ENCODE data around the gene DLK1.

The DLK1 gene

DNA sequence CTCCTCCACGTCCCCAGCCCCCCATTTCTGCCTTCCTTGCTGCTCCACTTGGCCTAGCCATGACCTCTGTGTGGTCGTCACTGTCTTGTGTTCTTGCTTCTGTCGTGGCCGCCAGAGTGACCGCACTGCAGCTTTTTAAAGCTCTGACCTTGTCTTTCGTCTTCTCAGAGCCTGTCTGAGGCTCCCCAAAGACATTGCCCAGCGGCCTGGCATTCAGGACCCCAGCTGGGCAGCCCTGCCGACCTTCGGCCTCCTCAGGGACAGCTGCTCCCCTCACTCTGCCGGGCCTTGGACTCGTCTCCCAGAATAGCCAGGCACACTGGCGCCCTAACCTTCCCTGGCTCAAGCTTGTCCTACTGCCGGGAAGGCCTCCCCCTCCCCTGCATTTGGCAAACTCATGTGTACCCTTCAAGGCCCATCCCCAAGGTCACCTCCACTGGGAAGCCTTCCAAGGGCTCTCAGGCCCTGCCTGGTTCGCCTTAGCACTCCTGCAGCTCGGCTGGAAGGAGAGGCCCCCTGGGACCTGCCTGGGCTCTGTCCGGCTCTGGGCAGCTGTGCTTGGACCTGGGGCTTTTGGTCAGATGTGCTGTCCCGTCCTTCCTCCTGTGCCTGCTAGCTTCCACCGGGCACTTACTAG, 15.7 kb upstream of the DLK1 start:
- intact Hi-C loops (cut with DNase I) = no loop called here
- no peak for DNase-seq

- DNase-seq = no peak
- intact Hi-C loops (cut with DNase I) = no loop called here
Measured at GRCh38 chr14:100711493-100711892, 15.2 kb upstream of the DLK1 start.

DNA sequence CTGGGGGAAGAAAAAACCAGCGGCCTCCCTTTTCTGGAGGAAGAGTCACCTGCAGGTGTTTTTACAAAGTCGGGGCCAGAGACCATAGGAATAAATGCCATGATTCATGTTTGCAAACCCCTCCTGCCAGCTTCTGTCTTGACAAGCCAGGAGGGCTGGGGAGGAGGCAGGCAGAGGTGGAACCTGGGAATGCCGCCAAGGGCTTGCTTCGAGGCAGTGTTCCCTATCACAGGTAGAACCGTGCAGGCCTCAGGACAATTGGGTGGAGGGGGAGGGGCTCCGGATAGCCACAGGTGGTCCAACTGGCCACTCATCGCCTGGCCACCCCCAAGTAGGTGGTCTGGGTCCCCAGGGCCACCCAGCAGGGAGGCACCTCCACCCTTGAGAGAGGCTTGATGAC, 14.2 kb upstream of the DLK1 start:
- intact Hi-C loops (cut with DNase I) = no loop called here
- DNase-seq = no peak

DNA sequence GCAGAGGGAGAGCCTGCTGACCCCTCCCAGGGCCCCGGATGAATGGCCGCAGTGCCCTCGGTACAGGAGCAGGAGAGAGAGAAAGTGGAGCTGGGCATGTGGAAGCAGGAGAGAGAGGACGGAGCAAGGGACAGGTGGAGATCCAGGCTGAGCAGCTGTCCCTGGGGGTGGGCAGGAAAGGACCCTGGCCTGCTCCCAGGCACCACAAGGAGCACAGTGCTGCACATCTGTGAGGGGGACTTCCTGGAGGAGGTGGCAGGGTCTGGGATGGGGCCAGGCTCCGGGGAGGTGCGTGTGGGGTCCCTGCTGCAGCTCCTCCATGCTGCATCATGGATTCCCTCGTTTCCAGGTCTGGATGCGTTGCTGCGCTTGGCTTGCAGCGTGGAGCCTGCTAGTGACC, 13.0 kb upstream of the DLK1 start:
- DNase-seq = no peak
- intact Hi-C loops (cut with DNase I) = no loop called here

DNA sequence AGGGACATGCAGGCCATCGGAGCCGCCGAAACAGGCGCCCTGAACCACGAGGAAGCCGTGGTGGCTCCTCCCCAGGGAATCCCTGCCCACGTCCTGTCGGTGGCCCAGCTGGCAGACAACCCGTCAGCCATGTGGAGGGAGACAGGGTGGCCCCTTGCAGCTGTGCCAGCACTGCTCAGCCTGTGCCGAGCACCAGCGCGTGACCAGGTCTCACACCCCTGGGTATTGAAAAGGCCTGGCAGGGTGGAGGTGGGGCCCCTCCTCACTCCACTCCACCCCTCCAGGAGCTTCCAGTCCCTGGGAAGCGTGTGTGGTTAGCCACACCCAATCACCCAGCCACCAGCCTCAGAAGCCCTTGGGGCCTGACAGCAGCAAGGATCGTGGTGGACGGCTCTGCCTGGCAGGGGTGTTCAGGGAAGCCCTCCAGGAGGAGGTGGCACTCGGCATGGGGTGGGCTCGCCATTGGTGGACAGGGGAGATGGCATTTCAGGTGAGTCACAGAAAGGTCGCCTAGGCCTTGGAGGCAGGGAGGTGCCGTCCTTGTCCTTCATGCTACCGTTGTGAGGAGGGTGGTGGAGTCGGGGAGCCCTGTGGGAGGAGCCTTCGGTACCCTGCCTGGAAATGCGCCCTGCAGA, 12.3 kb upstream of the DLK1 start:
- intact Hi-C loops (cut with DNase I) = no loop called here
- no peak for DNase-seq

- DNase-seq = no peak
- intact Hi-C loops (cut with DNase I) = no loop called here
Measured at GRCh38 chr14:100715332-100715731, 11.4 kb upstream of the DLK1 start.

- no peak for DNase-seq
- intact Hi-C loops (cut with DNase I) = no loop called here
Measured at GRCh38 chr14:100715803-100716202, 10.9 kb upstream of the DLK1 start.

DNA sequence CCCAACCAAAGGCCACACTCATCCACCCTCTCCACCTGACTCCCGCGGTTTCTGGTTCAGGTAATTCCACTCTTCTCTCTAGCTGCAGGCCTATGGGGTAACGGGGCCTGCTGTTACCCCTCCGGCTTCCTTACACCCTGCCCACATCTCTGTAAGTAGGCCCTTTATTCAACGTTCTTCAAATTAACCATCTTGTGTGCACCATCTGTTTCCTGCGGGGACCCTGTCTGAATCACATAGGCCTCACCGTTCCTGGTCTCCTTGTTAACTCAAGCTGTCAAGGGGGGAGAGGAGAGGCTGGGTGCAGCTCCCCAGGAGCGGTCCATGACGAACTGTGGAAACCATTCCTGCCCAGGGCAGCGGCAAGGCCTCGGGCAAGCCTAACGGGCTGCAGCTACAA, 9.3 kb upstream of the DLK1 start:
- intact Hi-C loops (cut with DNase I) = no loop called here
- DNase-seq = no peak

DNA sequence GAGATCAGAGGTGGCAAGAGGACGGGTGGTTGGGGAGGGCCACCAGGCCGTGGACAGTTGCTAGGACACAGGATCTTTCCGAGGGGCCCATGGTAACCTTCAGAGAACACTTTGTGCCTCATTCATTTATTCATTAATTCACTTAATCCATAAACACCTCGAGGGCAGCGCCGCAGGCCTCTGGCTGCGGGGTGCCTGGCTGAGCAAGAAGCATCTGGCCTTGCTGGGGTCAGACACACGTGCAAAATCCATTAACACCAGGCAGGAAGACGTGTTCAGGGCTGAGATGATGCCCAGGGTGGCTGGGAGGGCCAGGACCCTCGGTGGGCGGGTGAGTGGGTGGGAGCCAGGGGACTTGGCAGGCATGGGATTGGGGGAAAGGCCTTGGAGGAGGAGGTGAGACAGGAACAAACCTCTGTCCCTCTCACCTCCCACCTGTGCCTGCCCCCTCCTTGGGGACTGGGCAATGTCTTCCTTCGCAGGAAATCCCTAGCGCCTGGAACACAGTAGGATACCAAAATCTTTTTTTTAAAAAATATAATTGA, 6.6 kb upstream of the DLK1 start:
- intact Hi-C loops (cut with DNase I) = no loop called here
- DNase-seq = no peak

- intact Hi-C loops (cut with DNase I) = no loop called here
- DNase-seq = no peak
Measured at GRCh38 chr14:100721568-100721967, 5.1 kb upstream of the DLK1 start.

GRCh38 chr14:100722367-100722766, 4.3 kb upstream of the DLK1 start:
- no peak for DNase-seq
- intact Hi-C loops (cut with DNase I) = no loop called here

- intact Hi-C loops (cut with DNase I) = no loop called here
- DNase-seq = no peak
Measured at GRCh38 chr14:100723135-100723829, 3.4 kb upstream of the DLK1 start.

- no peak for DNase-seq
- intact Hi-C loops (cut with DNase I) = no loop called here
Measured at GRCh38 chr14:100723830-100724437, 2.8 kb upstream of the DLK1 start.

DNA sequence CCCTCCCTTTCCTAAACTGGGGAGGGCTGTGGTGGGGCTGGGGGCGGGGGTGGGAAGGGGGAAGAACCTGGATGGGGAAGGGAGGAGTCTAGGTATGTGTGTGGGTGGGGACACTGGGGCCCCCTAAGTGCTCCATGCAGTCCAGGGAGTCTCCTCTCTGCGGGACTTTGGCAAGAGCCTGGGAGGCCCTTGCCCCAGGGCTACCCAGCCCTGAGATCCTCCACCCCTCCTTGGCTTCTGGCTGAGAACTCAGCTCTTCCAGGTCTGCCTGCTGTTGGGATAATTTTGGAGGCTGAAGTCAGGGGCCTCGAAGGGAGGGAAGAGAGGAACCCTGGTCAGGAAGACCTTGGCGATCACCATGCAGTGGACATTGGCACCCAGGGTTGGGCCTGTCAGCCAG, 2.2 kb upstream of the DLK1 start:
- intact Hi-C loops (cut with DNase I) = no loop called here
- no peak for DNase-seq

DNA sequence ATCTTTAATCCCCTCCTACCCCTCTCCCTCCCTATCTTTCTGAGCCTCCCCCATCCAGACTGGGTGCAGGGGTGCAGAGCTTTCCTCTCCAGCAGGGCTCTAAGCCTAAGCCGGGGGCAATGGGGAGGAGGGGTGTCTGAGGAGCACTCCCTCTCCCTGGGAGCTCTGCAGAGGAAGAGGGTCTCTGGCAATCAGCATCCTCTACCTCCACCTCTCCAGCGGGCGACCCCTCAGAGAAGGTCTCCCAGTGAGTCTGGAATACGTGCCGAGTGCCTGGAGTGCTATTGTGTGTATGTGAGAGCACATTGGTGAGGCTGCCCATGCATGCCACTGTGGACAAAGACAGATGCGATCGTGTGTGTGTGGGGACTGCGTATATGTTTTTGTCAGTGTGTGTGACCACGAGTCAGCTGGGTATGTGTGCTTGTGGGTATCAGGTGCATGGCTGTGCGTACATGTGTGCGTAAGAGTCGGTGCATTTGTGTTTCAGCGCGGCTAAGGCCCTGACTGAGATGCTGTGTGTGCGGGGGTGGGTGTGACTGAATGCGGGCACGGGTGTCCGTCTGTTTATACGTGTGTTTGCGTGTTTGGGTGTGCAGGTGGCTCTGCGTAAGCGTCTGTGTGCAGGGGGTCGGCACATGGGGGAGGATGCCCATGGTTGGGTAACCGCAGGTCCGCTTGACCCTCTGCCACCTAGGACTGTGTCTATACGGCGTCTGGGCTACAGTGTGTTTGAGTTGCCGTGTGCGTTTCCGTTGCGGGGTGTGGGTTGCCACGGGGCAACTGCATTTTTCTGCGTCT, 905 bp upstream of the DLK1 start:
- intact Hi-C loops (cut with DNase I) = no loop called here
- DNase-seq = no peak

GRCh38 chr14:100727086-100727872, 587 bp downstream of the DLK1 start:
- intact Hi-C loops (cut with DNase I) = no loop called here
- no peak for DNase-seq

GRCh38 chr14:100727873-100728240, 1.2 kb downstream of the DLK1 start:
- DNase-seq = no peak

DNA sequence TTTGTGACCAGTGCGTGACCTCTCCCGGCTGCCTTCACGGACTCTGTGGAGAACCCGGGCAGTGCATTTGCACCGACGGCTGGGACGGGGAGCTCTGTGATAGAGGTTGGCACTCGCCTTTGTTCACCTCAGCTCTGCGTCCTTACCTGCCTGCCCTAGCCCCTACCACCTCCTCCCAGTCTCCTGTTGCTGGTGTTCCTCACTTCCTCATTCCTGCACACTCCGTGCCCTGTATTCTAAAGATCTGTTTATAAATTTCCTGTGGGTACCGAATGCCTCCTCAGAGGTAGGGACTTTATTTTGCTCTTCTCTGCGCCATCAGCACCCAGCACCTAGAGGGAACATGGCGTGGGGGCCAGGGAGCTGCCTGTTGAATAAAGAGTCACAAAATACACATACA, 2.3 kb downstream of the DLK1 start:
- intact Hi-C loops (cut with DNase I) = no loop called here

More at GRCh38 chr14:100727873-100728240, 1.2 kb downstream of the DLK1 start:
- intact Hi-C loops (cut with DNase I) = no loop called here

DNA sequence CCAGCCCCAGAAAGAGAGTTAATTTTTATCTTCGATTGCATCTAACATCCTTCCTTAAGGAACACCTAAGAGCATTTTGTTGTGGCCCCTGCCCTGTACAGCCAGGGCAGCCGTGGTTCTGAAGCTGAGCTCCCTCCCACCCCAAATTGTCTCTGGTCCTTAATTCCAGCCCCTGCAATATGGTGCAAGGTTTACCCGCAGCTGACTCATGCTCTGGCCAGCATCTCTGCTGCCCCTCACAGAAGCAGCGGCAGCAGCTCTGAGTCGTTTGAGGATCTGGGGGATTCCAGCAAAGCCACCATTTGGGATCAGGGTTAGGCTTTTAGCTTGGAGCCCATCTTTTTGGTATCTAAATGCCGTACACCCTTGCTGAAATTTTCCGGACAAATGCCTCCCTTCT, 3.3 kb downstream of the DLK1 start:
- intact Hi-C loops (cut with DNase I) = no loop called here
- no peak for DNase-seq

More for the DNA sequence above, 2.3 kb downstream of the DLK1 start:
- no peak for DNase-seq

Measured in head of caudate nucleus (tissue), 42 donors.